GM21360 (cell line): ENCODE results near the gene ANKRD10.
"Not testable (repeated sequence)": the region's sequence is repeated elsewhere in the genome, so short reads cannot be mapped to it uniquely, and the experiment has no call there.

ENCODE experiments used
- ATAC-seq: cut with Tn5 transposase; IDR thresholded peaks from one replicate; pipeline ENCODE4 v1.9.1; 2021; ENCODE audit warnings: mild to moderate bottlenecking, moderate library complexity; ENCODE audit not compliant: unreplicated experiment

The ANKRD10 gene

GRCh38 chr13:110915057-110915873, at the start of gene ANKRD10:
Gene ANKRD10, minus strand, starts transcription at chr13:110915069. Its CDS starts 135 bp downstream, at chr13:110914934.
- peak; percentile 75 for ATAC-seq

- peak; percentile 7 for ATAC-seq
Measured at GRCh38 chr13:110964229-110965037, 49.6 kb upstream of the ANKRD10 start.

GRCh38 chr13:110963554-110963970, 48.7 kb upstream of the ANKRD10 start:
- ATAC-seq = no peak

- ATAC-seq = no peak
Measured at GRCh38 chr13:110961959-110962358, 47.1 kb upstream of the ANKRD10 start.

- no peak for ATAC-seq
Measured at GRCh38 chr13:110960204-110960603, 45.3 kb upstream of the ANKRD10 start.

- ATAC-seq = no peak
Measured at GRCh38 chr13:110957931-110958330, 43.1 kb upstream of the ANKRD10 start.

GRCh38 chr13:110957181-110957884, 42.5 kb upstream of the ANKRD10 start:
- no peak for ATAC-seq

- ATAC-seq = not testable (repeated sequence)
Measured at GRCh38 chr13:110956216-110956615, 41.3 kb upstream of the ANKRD10 start.

GRCh38 chr13:110955608-110956007, 40.7 kb upstream of the ANKRD10 start:
- not testable (repeated sequence) for ATAC-seq

GRCh38 chr13:110955072-110955503, 40.2 kb upstream of the ANKRD10 start:
- ATAC-seq = peak; percentile 69

GRCh38 chr13:110954533-110954920, 39.7 kb upstream of the ANKRD10 start:
- not testable (repeated sequence) for ATAC-seq

GRCh38 chr13:110953833-110954532, 39.1 kb upstream of the ANKRD10 start:
- ATAC-seq = no peak

- no peak for ATAC-seq
Measured at GRCh38 chr13:110953416-110953815, 38.5 kb upstream of the ANKRD10 start.

- peak; percentile 54 for ATAC-seq
Measured at GRCh38 chr13:110952135-110952534, 37.3 kb upstream of the ANKRD10 start.

- no peak for ATAC-seq
Measured at GRCh38 chr13:110950819-110951570, 36.1 kb upstream of the ANKRD10 start.

- no peak for ATAC-seq
Measured at GRCh38 chr13:110950356-110950755, 35.5 kb upstream of the ANKRD10 start.

- ATAC-seq = no peak
Measured at GRCh38 chr13:110949628-110950027, 34.8 kb upstream of the ANKRD10 start.

- no peak for ATAC-seq
Measured at GRCh38 chr13:110949116-110949515, 34.2 kb upstream of the ANKRD10 start.

- not testable (repeated sequence) for ATAC-seq
Measured at GRCh38 chr13:110947338-110947737, 32.5 kb upstream of the ANKRD10 start.
